ENCODE results near the gene SP6. TPM values are rescaled to one million over a fixed set of nuclear protein-coding genes. Genes with fewer than 3 reads are reported as not detected.
A peak's percentile ranks its signal among the peaks of the same experiment; 100 is the strongest.

SP6 gene
- total RNA-seq, 1 experiment from 2014 or later: 10.8 TPM

DNA sequence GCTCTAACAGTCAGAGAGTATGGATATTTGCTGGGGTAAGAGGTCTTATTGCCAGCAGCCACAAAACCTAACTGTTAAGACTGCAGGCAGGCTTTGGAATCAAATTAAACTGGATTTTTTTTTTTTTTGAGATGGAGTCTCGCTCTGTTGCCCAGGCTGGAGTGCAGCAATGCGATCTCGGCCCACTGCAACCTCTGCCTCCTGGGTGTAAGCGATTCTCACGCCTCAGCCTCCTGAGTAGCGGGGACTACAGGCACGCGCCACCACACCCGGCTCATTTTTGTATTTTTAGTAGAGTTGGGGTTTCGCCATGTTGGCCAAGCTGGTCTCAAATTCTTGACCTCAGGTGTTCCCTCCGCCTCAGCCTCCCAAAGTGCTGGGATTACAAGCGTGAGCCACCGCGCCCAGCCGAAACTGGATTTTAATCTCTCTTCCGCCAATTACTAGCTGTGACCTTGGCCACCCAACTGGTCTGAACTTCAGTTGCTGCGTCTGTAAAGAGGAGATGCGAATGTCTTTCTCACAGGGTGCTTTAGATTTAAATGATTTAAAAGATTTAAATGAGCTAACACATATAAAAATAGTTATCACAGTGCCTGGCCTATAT is 20.5 kb downstream of the SP6 start:
- peak overlapping the region; percentile 90 to 99 for H3K4me3 ChIP-seq (replicated peaks in 1 of 2; ENCODE audit: low read depth in 1 of 2, low read length in 2 of 2)
- ChIA-PET CTCF (interaction anchor here (1.4 to 2.4 kb wide), 5 partner anchors 8 to 60 kb away, joined by 5 to 25 read pairs (median 10); partner anchors contain the start of genes OSBPL7, SCRN2 and SP6), RAD21 (ENCODE audit: low non-redundant PET in 1 of 2, low total read pairs in 2 of 2, uncharacterized antibody in 2 of 2, unreplicated experiment in 2 of 2) (no interaction called here), POLR2A (interaction anchor here (1.2 to 3.4 kb wide), 3 partner anchors 9 to 218 kb away, joined by 4 to 18 read pairs (median 11); partner anchors contain the start of genes NFE2L1, OSBPL7 and SCRN2)
- H3K9me3 ChIP-seq (ENCODE audit: control insufficient read depth in 1 of 2, insufficient read depth in 1 of 2, low read depth in 1 of 2, low read length in 2 of 2): no peaks in the 10 kb centered on the region
- peaks cover 14 to 20% of the 10 kb centered on the region in 2 experiments; a peak in 3 of 4 replicates for H3K4me1 ChIP-seq (ENCODE audit: control insufficient read depth in 1 of 2, insufficient read depth in 2 of 2, low read length in 2 of 2)
- H4K20me1 ChIP-seq (ENCODE audit: insufficient read depth): no peaks in the 10 kb centered on the region
- H3K79me2 ChIP-seq (ENCODE audit: insufficient read depth, low read length): peaks cover 34% of the 10 kb centered on the region
- TF ChIP-seq SRF (IDR thresholded peaks at IDR 0.05; ENCODE audit: low read depth) (no peak), JUND (IDR thresholded peaks at IDR 0.05) (no peak)
- TF ChIP-seq, protein P1, sequence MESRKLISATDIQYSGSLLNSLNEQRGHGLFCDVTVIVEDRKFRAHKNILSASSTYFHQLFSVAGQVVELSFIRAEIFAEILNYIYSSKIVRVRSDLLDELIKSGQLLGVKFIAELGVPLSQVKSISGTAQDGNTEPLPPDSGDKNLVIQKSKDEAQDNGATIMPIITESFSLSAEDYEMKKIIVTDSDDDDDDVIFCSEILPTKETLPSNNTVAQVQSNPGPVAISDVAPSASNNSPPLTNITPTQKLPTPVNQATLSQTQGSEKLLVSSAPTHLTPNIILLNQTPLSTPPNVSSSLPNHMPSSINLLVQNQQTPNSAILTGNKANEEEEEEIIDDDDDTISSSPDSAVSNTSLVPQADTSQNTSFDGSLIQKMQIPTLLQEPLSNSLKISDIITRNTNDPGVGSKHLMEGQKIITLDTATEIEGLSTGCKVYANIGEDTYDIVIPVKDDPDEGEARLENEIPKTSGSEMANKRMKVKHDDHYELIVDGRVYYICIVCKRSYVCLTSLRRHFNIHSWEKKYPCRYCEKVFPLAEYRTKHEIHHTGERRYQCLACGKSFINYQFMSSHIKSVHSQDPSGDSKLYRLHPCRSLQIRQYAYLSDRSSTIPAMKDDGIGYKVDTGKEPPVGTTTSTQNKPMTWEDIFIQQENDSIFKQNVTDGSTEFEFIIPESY (IDR thresholded peaks at IDR 0.05; ENCODE audit: extremely low read depth, insufficient replicate concordance, low read length): no peak
- no peak overlapping the region for H2AFZ ChIP-seq (ENCODE audit: low read depth, low read length, poor library complexity, severe bottlenecking)
- no peak for DNase-seq (ENCODE audit: low read depth, low spot score)
- ATAC-seq: no peak
- intact Hi-C loops (cut with micrococcal nuclease): loop anchor here (2.0 kb wide), 1 partner anchor 140 kb away; the partner anchor contains the start of gene CDK5RAP3
- H3K4me2 ChIP-seq (ENCODE audit: low read length): peak overlapping the region; percentile 90
- H3K36me3 ChIP-seq (ENCODE audit: control insufficient read depth in 1 of 2, insufficient read depth in 2 of 2, low read length in 2 of 2): peaks cover 20 to 25% of the 10 kb centered on the region in 2 experiments
- no TSS peak for BruUV-seq (replicated peaks)
- no peaks in the 10 kb centered on the region for H3K9me2 ChIP-seq (ENCODE audit: insufficient read depth)
- peak overlapping the region; percentile 82 for H3K9ac ChIP-seq (ENCODE audit: low read length)
- H3K27ac ChIP-seq (ENCODE audit: low read depth, low read length): peak overlapping the region; percentile 64
- H3K27me3 ChIP-seq (ENCODE audit: insufficient read depth, low read length): no peaks in the 10 kb centered on the region

DNA sequence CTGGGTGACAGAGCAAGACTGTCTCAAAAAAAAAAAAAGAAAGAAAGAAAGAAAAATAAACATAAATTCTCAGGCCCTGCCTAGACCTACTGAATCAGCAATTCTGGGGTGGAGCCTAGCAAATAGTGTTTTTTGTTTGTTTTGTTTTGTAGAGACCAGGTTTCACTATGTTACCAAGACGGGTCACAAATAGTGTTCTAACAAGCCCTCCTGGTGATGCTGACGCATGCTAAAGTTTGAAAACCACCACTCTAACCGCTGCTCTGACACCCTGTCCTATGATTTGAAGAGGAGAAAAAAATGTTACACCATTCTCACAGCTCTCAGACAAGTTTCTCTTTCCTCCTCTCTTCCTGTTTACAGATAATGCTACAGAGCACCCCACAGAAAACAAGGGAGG is 21.1 kb downstream of the SP6 start:
- peak overlapping the region; percentile 90 for H3K4me2 ChIP-seq (ENCODE audit: low read length)
- intact Hi-C loops (cut with micrococcal nuclease): loop anchor here (2.0 kb wide), 1 partner anchor 141 kb away; the partner anchor contains the start of gene CDK5RAP3
- no peak for TF ChIP-seq ZNF274 (IDR thresholded peaks at IDR 0.05; ENCODE audit: low read depth, low read length)
- TF ChIP-seq YY1 (IDR thresholded peaks at IDR 0.05; ENCODE audit: extremely low read depth, insufficient replicate concordance, low read depth, low read length): no peak
- TF ChIP-seq EZH2 (IDR thresholded peaks at IDR 0.05): no peak
- TF ChIP-seq, protein P2, sequence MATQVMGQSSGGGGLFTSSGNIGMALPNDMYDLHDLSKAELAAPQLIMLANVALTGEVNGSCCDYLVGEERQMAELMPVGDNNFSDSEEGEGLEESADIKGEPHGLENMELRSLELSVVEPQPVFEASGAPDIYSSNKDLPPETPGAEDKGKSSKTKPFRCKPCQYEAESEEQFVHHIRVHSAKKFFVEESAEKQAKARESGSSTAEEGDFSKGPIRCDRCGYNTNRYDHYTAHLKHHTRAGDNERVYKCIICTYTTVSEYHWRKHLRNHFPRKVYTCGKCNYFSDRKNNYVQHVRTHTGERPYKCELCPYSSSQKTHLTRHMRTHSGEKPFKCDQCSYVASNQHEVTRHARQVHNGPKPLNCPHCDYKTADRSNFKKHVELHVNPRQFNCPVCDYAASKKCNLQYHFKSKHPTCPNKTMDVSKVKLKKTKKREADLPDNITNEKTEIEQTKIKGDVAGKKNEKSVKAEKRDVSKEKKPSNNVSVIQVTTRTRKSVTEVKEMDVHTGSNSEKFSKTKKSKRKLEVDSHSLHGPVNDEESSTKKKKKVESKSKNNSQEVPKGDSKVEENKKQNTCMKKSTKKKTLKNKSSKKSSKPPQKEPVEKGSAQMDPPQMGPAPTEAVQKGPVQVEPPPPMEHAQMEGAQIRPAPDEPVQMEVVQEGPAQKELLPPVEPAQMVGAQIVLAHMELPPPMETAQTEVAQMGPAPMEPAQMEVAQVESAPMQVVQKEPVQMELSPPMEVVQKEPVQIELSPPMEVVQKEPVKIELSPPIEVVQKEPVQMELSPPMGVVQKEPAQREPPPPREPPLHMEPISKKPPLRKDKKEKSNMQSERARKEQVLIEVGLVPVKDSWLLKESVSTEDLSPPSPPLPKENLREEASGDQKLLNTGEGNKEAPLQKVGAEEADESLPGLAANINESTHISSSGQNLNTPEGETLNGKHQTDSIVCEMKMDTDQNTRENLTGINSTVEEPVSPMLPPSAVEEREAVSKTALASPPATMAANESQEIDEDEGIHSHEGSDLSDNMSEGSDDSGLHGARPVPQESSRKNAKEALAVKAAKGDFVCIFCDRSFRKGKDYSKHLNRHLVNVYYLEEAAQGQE (IDR thresholded peaks at IDR 0.05; ENCODE audit: low read depth): no peak
- TF ChIP-seq EZH2phosphoT487 (IDR thresholded peaks at IDR 0.05; ENCODE audit: borderline replicate concordance): no peak
- TF ChIP-seq CEBPB (IDR thresholded peaks at IDR 0.05; ENCODE audit: low read depth): no peak
- no peak overlapping the region for H2AFZ ChIP-seq (ENCODE audit: low read depth, low read length, poor library complexity, severe bottlenecking)
- ChIA-PET RAD21 (ENCODE audit: low non-redundant PET in 1 of 2, low total read pairs in 2 of 2, uncharacterized antibody in 2 of 2, unreplicated experiment in 2 of 2) (no interaction called here), POLR2A (interaction anchor here (3.4 kb wide), 1 partner anchor 8 kb away, joined by 18 read pairs; the partner anchor contains the start of gene OSBPL7), CTCF (interaction anchor here (2.4 kb wide), 1 partner anchor 8 kb away, joined by 23 read pairs; the partner anchor contains the start of gene OSBPL7)
- H4K20me1 ChIP-seq (ENCODE audit: insufficient read depth): no peaks in the 10 kb centered on the region
- no peaks in the 10 kb centered on the region for H3K27me3 ChIP-seq (ENCODE audit: insufficient read depth, low read length)
- peak overlapping the region; percentile 64; the same call in 1 of the 2 replicates for H3K27ac ChIP-seq (ENCODE audit: low read depth, low read length)
- H3K9me2 ChIP-seq (ENCODE audit: insufficient read depth): no peaks in the 10 kb centered on the region
- H3K4me1 ChIP-seq (ENCODE audit: control insufficient read depth in 1 of 2, insufficient read depth in 2 of 2, low read length in 2 of 2): peaks cover 14 to 20% of the 10 kb centered on the region in 2 experiments; a peak in 3 of 4 replicates
- peaks cover 24 to 25% of the 10 kb centered on the region in 2 experiments for H3K36me3 ChIP-seq (ENCODE audit: control insufficient read depth in 1 of 2, insufficient read depth in 2 of 2, low read length in 2 of 2)
- H3K9ac ChIP-seq (ENCODE audit: low read length): peak overlapping the region; percentile 82
- peaks cover 34% of the 10 kb centered on the region for H3K79me2 ChIP-seq (ENCODE audit: insufficient read depth, low read length)
- no peak for DNase-seq (ENCODE audit: low read depth, low spot score)
- ATAC-seq: no peak
- no TSS peak for BruUV-seq (replicated peaks)
- H3K9me3 ChIP-seq (ENCODE audit: control insufficient read depth in 1 of 2, insufficient read depth in 1 of 2, low read depth in 1 of 2, low read length in 2 of 2): no peaks in the 10 kb centered on the region
- H3K4me3 ChIP-seq (replicated peaks in 1 of 2; ENCODE audit: low read depth in 1 of 2, low read length in 2 of 2): peak overlapping the region; percentile 90 to 99

Data from HCT116 (cell line).